ENCODE measurements around the gene IFNA7.
A peak's percentile ranks its signal among the peaks of the same experiment; 100 is the strongest.
"Not testable (repeated sequence)": the region's sequence is repeated elsewhere in the genome, so short reads cannot be mapped to it uniquely, and the experiment has no call there.

Gene IFNA7

DNA sequence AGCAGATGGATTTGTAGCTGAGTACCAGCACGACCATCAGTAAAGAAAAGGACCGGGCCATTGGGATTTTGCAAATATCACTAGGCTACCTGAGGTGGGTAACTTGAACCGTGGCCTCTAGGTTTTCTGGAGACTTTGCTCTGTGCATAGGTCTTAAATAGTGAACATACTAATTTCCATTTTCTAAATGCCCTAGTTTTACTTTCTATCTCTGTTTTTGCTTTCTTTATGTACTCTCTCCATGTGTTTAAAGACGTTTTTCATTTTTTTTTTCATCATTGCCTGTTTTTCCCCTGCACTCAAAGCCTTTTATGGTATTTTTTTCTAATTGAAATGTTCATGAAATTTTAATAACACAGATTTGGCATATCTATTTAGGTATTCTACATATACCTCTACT is at the start of gene IFNA7:
TSS of gene IFNA7 (minus strand) at position 101 of the 400 bp plus-strand sequence. CDS start at position 61, 40 bp downstream.
- not testable (repeated sequence) for DNase-seq

DNA sequence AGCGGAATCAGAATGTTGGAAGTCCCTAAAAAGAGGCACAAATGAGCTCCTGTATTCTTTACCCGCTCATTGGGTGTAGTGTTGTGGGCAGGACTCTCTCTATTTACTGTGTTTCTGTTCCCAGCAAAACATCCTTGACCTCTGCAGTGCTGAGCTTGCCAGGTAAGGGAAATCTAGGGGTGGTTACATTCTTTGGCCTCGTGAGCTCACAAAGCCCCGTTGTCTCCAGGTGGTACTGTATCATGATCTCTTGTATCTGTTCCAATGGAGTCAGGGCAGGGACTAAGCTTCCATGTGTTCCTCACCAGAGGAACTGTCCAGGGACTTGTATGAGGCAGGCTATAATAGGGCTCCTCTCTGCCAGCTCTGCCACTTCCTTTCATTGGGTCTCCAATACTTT is 49.6 kb upstream of the IFNA7 start:
- DNase-seq = no peak

DNA sequence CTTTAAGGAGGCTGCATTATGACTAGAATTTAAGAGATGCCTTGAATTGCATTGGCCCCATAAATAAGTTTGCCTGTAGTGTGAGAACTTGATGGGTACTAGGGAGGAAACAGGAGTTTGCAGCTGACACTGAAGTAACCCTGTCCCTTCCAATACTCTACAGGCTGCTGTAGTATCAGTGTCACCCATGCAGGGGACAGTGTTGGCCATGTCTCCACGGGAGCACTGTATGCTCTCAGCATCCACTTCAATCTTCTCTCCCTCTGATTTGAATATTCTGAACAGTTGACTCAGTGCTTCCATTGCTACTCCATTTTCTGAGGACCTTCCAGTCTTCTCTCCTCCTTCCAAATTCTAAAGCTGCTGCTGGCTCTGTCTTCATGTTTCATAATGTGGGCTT is 49.2 kb upstream of the IFNA7 start:
- no peak for DNase-seq

DNA sequence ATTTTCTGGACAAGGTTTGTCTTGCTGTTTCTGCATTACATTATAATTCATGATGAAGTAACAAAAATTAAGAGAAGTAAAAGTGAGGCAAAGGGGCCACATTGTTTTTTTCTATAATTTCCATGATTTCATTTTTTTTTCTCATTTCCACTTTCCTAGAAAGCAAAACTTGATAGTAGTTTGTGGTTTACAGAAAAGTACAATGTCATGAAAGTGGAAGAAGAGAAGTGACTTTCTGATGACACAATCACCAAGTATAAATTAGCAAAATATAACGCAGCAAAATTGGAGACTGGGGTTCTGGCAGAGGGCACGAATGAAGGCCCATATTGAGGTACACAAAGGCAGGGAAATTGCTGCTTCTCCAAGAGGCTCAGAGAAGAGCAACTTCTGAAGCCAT is 42.8 kb upstream of the IFNA7 start:
- no peak for DNase-seq

DNA sequence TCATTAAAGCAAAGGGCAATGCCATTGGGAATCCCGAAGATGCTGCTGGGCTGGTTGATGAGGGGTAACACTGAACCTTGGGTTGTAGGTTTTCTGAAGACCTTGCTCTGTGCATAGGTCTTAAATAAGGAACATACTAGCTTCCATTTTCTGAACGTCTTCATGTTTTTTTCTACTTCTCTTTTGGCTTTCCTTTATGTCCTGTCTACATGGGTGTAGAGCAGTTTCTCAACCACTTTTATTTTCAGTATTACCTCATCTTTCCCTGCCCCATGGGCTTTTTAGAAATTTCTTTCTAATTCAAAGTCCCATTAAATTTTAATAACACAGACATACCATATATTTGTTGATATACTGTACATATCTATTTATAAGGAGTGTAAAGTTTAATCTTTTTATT is 37.9 kb upstream of the IFNA7 start, which contains the start of gene IFNA14:
TSS of gene IFNA14 (minus strand) at position 95 of the 400 bp plus-strand sequence. CDS start at position 25, 70 bp downstream.
- no peak for DNase-seq

DNA sequence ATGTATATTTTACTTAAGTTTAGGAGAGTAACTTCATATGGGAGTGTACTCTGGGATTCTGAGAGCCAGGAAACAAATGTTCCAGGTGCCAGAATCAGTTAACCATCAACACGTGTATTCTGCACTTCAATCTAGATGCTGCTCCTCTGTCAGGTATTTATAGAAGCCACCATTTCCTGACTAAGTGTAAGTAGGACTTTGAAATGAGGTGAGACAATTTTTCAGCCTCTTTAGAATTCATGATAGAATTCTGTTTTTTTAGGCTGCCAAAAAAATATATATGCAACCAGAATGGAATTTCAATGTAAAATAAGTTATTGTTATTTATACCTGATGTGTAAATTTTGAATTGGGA is 34.3 kb upstream of the IFNA7 start:
- not testable (repeated sequence) for DNase-seq

DNA sequence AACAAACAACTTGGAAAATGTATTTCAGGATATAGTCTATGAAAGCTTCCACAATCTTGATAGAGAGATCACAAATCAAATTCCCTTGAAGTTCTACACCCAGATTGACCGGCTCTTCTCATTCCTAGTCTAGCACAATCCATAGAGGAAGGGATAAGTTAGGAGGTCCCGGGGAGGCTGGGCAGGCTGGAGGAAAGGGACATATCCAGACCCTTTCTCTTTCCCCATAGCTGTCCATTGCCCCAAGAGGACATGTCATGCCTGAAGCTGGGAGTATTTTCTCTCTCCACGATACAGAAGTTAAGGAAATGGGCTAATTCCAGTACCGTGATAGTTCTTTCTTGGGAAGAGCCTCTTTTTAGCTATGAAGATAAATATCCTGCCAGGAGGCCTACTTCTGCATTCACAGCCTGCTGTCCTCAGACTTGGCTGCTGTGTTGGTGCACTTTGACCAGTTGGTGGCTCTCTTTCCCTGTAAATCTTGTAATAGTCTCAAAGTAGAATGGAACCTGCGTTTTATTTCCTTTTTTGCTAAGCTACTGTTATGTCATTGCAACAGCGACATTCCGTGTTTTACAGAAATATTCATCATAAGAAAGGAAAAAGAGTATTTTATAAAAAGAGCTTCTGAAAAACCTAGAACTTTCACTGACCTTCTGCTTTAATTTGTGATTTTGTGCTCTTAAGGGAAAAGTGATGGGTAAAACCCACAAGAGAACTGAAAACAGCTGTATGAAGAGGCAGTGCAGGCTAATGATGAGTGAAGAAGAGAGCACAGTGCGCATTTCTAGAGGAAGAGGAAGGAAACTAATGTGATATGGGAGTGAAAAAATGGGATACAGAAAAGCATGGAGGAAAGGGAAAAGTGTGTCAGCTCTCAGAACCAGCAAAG is 33.7 kb upstream of the IFNA7 start:
- DNase-seq = peak; percentile 0

DNA sequence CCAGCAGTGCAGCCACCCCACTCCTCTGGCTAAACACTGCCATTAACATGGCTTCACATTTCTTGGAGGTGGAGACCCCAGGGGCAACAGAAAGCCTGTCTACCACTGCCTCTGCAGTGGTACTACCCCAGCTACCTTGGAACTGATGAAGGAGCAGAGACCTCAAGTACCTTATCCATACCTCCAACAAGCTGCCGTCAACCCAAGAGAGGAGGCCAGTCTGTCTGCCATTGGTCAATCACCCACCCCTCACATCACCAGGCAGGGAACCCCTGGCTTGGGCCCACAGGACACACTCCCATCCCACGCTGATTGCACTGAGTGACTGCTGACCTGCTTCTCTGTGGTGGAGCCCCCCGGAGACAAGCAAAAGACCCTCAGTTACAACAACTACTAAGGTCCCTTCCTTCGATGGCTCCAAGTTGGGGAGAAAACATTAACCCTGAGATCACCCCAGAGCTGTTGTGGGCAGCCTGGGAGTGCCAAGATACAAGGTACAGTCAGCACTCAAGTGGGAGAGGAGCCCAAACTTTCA is 32.2 kb upstream of the IFNA7 start:
- no peak for DNase-seq

DNA sequence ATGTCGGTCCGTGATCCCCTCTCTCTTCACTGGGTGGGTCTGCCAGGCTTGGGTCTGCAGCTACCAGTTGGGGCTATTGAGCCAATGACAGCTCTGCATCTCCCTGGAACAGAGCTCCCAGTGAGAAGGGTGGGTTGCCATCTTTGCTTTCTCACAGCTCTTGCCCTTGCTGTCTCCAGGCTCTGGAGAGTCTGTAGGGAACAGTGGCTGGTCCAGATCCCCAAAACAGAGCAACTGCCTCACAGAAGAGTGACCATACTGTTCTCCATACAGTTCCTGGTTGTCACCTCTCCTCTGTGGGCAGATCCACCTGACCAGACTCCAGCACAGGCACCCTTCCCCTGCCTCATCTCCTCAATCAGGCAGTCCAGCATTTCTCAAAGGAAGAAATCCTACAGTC is 31.3 kb upstream of the IFNA7 start:
- DNase-seq = no peak

DNA sequence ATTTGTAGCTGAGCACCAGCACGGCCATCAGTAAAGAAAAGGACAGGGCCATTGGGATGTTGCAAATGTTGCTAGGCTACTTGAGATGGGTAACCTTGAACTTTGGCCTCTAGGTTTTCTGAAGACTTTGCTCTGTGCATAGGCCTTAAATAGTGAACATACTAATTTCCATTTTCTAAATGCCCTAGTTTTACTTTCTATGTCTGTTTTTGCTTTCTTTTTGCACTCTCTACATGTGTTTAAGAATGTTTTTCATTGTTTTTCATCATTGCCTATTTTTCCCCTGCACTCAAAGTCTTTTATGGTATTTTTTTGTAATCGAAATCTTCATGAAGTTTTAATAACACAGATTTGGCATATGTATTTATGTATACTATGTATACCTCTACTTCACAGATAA is 26.1 kb upstream of the IFNA7 start, which contains the start of gene IFNA17:
TSS of gene IFNA17 (minus strand) at position 101 of the 400 bp plus-strand sequence. CDS start at position 52, 49 bp downstream.
- DNase-seq = no peak

DNA sequence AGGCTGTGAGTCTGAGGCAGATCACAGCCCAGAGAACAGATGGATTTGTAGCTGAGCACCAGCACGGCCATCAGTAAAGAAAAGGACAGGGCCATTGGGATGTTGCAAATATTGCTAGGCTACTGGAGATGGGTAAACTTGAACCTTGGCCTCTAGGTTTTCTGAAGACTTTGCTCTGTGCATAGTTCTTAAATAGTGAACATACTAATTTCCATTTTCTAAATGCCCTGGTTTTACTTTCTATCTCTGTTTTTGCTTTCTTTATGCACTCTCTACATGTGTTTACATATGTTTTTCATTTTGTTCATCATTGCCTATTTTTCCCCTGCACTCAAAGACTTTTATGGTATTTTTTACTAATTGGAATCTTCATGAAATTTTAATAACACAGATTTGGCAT is 15.2 kb upstream of the IFNA7 start, which contains the start of gene IFNA16:
TSS of gene IFNA16 (minus strand) at position 101 of the 400 bp plus-strand sequence. CDS start at position 95, 6 bp downstream.
- not testable (repeated sequence) for DNase-seq

DNA sequence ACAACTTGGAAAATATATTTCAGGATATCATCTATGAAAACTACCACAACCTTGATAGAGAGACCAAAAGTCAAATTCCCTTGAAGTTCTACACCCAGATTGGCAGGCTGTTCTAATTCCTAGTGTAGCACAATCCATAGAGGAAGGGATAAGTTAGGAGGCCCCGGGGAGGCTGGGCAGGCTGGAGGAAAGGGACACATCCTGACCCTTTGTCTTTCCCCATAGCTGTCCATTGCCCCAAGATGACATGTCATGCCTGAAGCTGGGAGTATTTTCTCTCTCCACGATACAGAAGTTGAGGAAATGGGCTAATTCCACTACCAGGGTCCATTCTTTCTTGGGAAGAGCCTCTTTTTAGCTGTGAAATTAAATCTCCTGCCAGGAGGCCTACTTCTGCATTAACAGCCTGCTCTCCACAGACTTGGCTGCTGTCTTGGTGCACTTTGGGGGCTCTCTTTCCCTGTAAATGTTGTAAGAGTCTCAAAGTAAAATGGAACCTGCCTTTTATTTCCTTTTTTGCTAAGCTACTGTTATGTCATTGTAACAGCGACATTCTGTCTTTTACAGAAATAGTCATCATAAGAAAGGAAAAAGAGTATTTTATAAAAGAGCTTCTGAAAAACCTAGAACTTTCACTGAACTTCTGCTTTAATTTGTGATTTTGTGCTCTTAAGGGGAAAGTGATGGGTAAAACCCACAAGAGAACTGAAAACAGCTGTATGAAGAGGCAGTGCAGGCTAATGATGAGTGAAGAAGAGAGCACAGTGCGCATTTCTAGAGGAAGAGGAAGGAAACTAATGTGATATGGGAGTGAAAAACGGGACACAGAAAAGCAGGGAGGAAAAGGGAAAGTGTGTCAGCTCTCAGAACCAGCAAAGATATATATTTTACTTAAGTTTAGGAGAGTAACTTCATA is 11.7 kb upstream of the IFNA7 start:
- DNase-seq = not testable (repeated sequence)

DNA sequence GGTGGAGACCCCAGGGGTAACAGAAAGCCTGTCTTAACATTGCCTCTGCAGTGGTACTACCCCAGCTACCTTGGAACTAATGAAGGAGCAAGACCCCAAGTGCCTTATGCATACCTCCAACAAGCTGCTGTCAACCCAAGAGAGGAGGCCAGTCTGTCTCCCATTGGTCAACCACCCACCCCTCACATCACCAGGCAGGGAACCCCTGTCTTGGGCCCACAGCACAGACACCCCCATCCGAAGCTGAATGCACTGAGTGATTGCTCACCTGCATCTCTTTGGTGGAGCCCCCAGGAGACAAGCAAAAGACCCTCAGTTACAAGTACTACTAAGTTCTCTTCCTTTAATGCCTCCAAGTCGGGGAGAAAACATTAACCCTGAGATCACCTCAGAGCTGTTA is 10.2 kb upstream of the IFNA7 start:
- not testable (repeated sequence) for DNase-seq

DNA sequence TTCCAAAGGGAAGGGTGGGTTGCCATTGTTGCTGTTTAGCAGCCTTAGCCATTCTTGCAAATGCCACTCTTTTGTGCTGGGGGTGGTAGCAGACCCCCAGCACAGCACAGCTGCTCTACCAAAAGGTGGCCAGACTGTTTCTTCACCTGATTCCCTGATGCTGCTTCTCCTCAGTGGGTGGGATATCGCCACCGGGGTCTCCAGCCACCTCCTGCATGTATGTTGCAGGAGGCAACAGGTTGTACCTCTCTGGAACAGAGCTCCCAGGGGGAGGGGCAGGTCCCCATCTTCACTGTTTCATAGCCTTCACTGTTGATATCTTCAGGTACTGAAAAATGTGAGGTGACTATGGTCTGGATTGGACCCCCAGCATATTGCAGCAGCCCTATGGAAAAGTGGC is 8.8 kb upstream of the IFNA7 start:
- DNase-seq = not testable (repeated sequence)

DNA sequence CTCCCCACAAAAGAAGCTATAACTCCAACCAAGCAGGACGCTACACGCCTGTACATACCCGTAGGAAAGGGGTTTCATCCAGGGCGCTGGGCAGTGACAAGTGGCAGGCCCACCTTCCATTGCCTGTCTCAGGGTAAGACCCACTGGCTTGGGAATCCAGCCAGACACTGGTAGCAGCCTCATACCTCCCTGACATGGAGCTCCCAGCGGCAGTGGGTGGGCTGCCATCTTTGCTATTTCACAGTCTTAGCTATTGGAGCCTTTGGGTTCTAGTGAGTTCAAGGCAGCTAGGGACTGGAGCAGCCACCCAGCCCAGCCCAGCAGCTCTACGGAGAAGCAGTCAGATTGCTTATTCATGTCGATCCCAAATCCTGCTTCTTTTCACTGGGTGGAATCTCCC is 8.3 kb upstream of the IFNA7 start:
- no peak for DNase-seq

DNA sequence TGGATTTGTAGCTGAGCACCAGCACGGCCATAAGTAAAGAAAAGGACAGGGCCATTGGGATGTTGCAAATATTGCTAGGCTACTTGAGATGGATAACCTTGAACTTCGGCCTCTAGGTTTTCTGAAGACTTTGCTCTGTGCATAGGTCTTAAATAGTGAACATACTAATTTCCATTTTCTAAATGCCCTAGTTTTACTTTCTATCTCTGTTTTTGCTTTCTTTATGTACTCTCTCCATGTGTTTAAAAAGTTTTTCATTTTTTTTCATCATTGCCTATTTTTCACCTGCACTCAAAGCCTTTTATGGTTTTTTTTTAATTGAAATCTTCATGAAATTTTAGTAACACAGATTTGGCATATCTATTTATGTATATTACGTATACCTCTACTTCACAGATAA is 5.0 kb upstream of the IFNA7 start, which contains the start of gene IFNA10:
TSS of gene IFNA10 (minus strand) at position 101 of the 400 bp plus-strand sequence. CDS start at position 55, 46 bp downstream.
- DNase-seq = not testable (repeated sequence)

DNA sequence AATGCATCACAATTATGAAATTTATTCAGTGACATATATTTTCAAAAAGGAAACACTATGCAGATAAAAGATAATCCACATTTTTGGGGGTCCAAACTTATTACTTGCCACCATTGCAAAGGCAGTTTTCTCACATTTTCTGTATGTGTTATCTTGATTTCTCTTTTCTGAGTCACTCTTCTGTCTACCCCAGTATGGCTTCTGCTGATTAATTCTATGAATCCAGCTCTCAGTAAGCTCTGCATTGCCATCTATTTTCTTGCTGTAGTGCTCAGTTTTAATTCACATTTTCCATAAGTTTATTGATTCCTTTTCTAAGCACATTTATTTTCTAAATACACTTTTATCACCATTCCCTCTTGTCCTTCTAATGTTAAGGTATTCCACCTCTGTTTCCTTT is 3.2 kb upstream of the IFNA7 start:
- no peak for DNase-seq

DNA sequence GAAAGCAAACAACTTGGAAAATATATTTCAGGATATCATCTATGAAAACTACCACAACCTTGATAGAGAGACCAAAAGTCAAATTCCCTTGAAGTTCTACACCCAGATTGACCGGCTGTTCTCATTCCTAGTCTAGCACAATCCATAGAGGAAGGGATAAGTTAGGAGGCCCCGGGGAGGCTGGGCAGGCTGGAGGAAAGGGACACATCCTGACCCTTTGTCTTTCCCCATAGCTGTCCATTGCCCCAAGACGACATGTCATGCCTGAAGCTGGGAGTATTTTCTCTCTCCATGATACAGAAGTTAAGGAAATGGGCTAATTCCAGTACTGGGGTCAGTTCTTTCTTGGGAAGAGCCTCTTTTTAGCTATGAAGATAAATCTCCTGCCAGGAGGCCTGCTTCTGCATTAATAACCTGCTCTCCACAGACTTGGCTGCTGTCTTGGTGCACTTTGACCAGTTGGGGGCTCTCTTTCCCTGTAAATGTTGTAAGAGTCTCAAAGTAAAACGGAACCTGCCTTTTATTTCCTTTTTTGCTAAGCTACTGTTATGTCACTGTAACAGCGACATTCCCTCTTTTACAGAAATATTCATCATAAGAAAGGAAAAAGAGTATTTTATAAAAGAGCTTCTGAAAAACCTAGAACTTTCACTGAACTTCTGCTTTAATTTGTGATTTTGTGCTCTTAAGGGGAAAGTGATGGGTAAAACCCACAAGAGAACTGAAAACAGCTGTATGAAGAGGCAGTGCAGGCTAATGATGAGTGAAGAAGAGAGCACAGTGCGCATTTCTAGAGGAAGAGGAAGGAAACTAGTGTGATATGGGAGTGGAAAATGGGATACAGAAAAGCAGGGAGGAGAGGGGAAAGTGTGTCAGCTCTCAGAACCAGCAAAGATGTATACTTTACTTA is 6.9 kb downstream of the IFNA7 start:
- not testable (repeated sequence) for DNase-seq

DNA sequence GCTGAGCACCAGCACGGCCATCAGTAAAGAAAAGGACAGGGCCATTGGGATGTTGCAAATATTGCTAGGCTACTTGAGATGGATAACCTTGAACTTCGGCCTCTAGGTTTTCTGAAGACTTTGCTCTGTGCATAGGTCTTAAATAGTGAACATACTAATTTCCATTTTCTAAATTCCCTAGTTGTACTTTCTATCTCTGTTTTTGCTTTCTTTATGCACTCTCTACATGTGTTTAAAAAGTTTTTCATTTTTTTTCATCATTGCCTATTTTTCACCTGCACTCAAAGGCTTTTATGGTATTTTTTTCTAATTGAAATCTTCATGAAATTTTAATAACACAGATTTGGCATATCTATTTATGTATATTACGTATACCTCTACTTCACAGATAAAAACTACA is 14.5 kb downstream of the IFNA7 start, which contains the start of gene IFNA4:
TSS of gene IFNA4 (minus strand) at position 101 of the 400 bp plus-strand sequence. CDS start at position 45, 56 bp downstream.
- DNase-seq = not testable (repeated sequence)

DNA sequence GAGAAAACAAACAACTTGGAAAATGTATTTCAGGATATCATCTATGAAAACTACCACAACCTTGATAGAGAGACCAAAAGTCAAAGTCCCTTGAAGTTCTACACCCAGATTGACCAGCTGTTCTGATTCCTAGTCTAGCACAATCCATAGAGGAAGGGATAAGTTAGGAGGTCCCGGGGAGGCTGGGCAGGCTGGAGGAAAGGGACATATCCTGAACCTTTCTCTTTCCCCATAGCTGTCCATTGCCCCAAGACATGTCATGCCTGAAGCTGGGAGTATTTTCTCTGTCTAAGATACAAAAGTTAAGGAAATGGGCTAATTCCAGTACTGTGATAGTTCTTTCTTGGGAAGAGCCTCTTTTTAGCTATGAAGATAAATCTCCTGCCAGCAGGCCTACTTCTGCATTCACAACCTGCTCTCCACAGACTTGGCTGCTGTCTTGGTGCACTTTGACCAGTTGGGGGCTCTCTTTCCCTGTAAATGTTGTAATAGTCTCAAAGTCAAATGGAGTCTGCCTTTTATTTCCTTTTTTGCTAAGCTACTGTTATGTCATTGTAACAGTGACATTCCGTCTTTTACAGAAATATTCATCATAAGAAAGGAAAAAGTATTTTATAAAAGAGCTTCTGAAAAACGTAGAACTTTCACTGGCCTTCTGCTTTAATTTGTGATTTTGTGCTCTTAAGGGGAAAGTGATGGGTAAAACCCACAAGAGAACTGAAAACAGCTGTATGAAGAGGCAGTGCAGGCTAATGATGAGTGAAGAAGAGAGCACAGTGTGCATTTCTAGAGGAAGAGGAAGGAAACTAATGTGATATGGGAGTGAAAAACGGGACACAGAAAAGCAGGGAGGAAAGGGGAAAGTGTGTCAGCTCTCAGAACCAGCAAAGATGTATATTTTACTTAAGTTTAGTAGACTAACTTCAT is 18.9 kb downstream of the IFNA7 start:
- DNase-seq = not testable (repeated sequence)

All from NCI-H1436 treated with DMSO at 0.1 percent for 48 hours (cell line).